ENCODE results near the gene IL4I1. TPM values are rescaled to one million over a fixed set of nuclear protein-coding genes. Genes with fewer than 3 reads are reported as not detected.

IL4I1 gene
- total RNA-seq, 1 donor from 2014 or later: 3.3 TPM

- no peak for DNase-seq (ENCODE audit: low read depth, low spot score)
These were observed 31.8 kb downstream of the IL4I1 start for GRCh38 chr19:49864890-49865289.

- DNase-seq (ENCODE audit: low read depth, low spot score): no peak
These were observed 32.8 kb downstream of the IL4I1 start for GRCh38 chr19:49863935-49864320.

- no peak for DNase-seq (ENCODE audit: low read depth, low spot score)
These were observed 33.3 kb downstream of the IL4I1 start for GRCh38 chr19:49863254-49863934.

- DNase-seq (ENCODE audit: low read depth, low spot score): no peak
These were observed 34.1 kb downstream of the IL4I1 start for GRCh38 chr19:49862391-49863253.

- DNase-seq (ENCODE audit: low read depth, low spot score): no peak
These were observed 34.9 kb downstream of the IL4I1 start for GRCh38 chr19:49861541-49862378.

- DNase-seq (ENCODE audit: low read depth, low spot score): no peak
These were observed 35.6 kb downstream of the IL4I1 start for GRCh38 chr19:49861107-49861506.

- no peak for DNase-seq (ENCODE audit: low read depth, low spot score)
These were observed 36.2 kb downstream of the IL4I1 start for GRCh38 chr19:49860336-49861102.

GRCh38 chr19:49859682-49860335 is 36.9 kb downstream of the IL4I1 start:
- no peak for DNase-seq (ENCODE audit: low read depth, low spot score)

- no peak for DNase-seq (ENCODE audit: low read depth, low spot score)
These were observed 38.4 kb downstream of the IL4I1 start for GRCh38 chr19:49858088-49858985.

- DNase-seq (ENCODE audit: low read depth, low spot score): no peak
These were observed 38.9 kb downstream of the IL4I1 start for GRCh38 chr19:49857838-49858087.

GRCh38 chr19:49857061-49857837 is 39.4 kb downstream of the IL4I1 start:
- no peak for DNase-seq (ENCODE audit: low read depth, low spot score)

GRCh38 chr19:49856574-49857021 is 40.1 kb downstream of the IL4I1 start:
- DNase-seq (ENCODE audit: low read depth, low spot score): no peak

- DNase-seq (ENCODE audit: low read depth, low spot score): no peak
These were observed 40.8 kb downstream of the IL4I1 start for GRCh38 chr19:49855676-49856573.

- no peak for DNase-seq (ENCODE audit: low read depth, low spot score)
These were observed 41.4 kb downstream of the IL4I1 start for GRCh38 chr19:49855277-49855675.

- no peak for DNase-seq (ENCODE audit: low read depth, low spot score)
These were observed 42.1 kb downstream of the IL4I1 start for GRCh38 chr19:49854378-49855263.

GRCh38 chr19:49853852-49854377 is 42.8 kb downstream of the IL4I1 start:
- DNase-seq (ENCODE audit: low read depth, low spot score): no peak
